NK-92 (cell line): Measurements from ENCODE around the gene RNF182.
"Not testable (repeated sequence)": the region's sequence is repeated elsewhere in the genome, so short reads cannot be mapped to it uniquely, and the experiment has no call there.

Experiments
- DNase-seq: peaks from one replicate; lab custom pipeline; 2025; ENCODE audit not compliant: unreplicated experiment; lab: John Stamatoyannopoulos, UW

RNF182 gene, protein sequence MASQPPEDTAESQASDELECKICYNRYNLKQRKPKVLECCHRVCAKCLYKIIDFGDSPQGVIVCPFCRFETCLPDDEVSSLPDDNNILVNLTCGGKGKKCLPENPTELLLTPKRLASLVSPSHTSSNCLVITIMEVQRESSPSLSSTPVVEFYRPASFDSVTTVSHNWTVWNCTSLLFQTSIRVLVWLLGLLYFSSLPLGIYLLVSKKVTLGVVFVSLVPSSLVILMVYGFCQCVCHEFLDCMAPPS

DNA sequence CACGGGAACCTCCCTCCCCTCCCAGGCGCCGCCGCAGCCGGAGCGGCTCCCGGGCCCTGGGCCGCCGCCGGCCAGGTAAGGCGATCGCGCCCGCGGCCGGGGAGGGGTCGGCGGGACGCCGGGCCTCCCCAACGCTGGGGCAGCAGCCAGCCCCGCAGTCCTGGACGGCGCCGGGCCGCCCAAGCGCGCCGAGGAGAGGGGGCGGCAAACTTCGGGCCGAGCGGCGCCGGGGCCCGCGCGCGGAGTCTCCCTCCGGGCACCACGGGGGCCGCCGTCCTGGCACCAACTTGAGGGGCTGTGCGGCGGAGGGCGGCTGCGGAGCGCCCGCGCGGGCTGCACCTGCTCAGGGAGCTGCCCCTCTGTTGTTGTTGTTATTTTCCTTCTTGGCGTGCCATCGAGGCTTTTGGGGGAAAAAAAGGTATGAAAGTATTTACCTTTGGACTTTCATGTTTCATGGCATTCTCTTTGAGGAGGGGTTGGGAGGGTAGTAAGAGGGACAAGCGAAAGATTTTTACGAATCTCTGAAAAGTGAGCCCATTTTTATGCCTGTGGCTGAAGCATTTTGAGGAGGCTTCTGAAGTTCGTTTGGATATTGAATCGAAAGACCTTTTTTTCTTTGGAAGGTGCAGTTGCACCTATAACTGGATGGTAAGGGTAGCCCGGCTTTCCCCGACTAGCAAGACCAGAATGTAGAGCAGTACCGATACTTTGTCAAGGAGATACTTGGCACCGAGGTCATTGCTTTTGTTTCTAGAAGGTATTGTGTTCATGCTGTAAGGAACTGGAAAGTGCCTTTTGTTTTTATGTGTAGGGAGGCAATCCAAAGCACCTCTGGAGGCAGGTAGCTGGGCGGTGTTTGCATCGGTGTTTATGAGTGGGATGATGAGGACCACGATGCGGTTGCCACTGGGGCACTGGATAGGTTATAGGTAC, at the start of gene RNF182:
TSS of gene RNF182 (plus strand) at position 4 of the 933 bp plus-strand sequence. CDS start 52,168 bp downstream, outside the sequence.
- DNase-seq = no peak

DNA sequence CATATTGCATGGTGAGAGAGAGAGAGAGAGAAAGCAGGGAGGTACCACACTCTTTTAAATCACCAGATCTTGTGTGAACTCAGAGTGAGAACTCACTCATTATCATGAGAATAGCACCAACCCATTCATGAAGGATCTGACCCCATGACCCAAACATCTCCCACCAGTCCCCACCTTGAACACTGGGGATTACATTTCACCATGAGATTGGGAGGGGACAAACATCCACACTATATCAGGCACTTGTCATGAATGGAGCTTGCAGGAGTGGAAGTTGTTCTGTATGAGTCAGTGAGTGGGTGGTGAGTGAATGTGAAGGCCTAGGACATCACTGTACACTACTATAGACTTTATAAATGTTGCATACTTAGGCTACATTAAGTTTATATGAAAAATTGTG, 47.7 kb upstream of the RNF182 start:
- no peak for DNase-seq

- DNase-seq = not testable (repeated sequence)
Measured at GRCh38 chr6:13880061-13880663, 44.6 kb upstream of the RNF182 start.

DNA sequence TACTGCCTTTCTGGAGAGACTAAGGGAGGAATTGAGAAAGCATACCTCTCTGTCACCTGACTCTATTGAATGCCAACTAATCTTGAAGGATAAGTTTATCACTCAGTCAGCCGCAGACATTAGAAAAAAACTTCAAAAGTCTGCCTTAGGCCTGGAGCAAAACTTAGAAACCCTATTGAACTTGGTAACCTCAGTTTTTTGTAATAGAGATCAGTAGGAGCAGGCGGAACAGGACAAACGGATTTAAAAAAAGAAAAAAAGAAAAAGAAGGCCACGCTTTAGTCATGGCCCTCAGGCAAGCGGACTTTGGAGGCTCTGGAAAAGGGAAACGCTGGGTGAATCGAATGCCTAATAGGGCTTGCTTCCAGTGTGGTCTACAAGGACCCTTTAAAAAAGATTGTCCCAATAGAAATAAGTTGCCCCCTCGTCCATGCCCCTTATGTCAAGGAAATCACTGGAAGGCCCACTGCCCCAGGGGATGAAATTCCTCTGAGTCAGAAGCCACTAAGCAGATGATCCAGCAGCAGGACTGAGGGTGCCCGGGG, 43.1 kb upstream of the RNF182 start:
- DNase-seq = no peak

DNA sequence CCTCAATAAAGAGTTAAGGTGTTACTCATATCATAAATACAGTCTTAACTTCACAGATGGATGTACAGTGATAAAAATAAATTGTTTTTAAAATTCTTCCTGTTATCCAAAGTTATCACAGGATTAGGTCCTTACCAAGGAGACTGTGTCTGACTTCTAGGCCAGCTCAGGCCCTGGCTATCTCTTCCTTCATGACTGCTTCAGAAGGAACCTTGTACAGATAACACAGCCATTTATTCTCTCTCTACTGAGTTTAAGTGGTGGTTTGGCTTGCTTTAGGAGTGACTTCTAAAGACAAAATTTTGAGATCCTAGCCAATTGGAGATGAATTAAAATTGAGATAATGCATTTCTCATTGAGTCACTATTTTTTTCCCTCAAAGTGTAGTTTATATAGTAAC, 40.8 kb upstream of the RNF182 start:
- no peak for DNase-seq

- no peak for DNase-seq
Measured at GRCh38 chr6:13884397-13884796, 40.4 kb upstream of the RNF182 start.

DNA sequence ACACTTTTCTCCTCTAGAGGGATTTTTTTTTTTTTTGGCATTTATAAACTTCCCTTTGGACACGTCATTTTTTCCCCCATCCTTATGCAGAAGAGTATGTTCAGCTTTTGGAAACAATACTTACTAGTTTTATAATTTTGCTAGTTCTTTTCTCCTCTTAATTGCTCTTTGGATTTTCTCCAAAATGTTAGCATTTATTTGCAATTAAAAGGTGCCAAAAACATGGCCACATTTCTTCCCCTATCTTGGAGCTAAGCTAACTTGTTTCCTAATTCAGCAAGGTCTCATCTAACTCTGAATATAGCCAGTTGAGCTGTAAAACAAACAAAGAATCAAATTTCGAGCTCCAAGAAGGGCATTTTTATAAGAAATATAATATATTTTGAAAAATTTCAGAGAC, 39.2 kb upstream of the RNF182 start:
- no peak for DNase-seq

DNA sequence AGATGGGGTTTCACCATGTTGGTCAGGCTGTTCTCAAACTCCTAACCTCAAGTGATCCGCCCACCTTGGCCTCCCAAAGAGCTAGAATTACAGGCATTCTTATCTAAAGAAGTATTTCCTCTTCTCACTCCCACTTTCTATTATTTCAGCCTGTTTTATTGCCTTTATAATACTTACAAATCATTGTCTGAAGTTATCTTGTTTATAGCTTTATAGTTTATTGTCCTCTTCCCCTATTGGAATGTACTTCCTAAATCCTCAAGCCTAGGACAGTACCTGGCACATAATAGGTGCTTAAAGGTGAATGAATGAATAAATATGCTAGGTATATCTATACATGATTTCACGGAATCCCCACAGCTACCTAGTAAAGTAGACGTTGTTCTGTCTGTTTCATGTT, 37.8 kb upstream of the RNF182 start:
- no peak for DNase-seq

- DNase-seq = no peak
Measured at GRCh38 chr6:13892017-13892645, 32.6 kb upstream of the RNF182 start.

DNA sequence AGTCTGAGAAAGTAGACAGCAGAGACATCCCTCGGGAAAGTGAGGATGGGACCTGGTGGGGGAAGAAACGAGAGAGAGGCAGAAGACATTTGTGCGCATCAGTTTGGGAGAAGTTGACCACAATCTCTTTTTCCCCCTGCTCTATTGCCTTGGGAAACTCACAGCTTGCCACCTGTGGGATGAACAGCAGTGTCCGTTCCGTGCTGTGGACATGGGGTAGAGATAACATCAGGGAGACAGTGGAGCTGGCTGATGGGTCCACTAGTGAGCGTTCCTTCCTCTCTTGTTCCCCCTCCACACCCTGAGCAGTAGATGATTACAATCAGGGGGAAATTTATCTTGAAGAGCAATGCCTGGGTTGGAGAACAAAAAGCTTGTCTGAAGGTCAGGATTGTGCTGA, 21.8 kb upstream of the RNF182 start:
- no peak for DNase-seq

DNA sequence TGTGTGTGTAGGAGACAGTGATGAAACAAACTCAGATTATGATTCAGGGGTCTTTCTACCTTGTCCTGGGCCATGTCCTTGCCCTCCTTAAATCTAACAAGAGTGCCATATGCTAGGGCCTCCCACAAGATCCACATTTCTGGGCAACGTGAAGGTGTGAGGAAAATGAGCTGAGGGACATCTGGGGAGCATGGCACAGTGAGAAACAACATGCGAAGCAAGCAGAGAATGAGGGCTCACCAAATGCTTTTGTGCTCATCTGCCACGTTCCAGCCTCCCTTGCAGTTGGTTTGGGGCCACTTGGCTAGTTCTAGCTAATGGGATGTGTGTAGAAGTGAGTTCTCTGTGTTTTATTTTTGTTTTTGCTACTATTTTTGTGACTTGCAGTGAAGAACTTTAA, 21.4 kb upstream of the RNF182 start:
- DNase-seq = no peak

DNA sequence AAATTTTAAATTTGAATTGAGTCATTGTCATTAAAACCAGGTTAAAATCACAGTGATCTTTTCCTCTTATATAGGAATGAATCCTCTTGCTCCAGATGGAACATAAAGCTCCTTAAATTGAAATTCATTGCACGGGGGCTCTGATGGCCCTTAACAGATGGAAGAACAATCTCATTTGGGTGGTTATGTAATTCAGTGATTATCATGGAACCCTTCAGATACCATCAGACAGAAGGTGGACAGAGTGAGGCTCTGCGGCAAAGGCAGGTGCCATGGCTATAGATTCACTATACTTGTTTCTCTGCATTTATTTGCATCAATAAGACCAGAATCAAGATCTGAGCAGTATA, 17.8 kb upstream of the RNF182 start:
- DNase-seq = no peak

DNA sequence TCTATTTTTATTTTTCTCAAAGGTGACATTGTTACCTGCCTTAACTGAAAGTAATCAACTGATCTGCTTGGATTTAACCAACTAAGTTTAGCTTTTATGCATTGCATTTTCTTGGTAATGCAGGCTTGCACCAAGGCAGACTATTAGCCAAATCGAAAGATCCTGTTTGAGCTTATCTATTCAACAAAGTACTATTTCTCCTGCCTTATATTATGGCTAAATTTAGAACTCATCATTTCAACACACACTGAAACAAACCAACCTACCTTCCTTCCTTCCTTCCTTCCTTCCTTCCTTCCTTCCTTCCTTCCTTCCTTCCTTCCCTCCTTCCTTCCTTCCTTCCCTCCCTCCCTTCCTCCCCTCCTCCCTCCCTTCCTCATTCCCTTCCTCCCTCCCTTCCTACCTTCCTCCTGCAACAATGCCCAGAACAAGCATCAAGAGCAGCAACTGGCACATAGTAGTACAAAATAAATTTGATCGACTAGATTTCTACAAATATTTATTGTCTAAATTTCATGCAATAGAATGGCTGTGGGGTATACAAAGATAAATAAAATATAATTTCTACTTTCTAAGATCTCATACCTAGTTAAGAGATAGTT, 17.0 kb upstream of the RNF182 start:
- no peak for DNase-seq

GRCh38 chr6:13908955-13909381, 15.8 kb upstream of the RNF182 start:
- no peak for DNase-seq

- no peak for DNase-seq
Measured at GRCh38 chr6:13910443-13910842, 14.3 kb upstream of the RNF182 start.

DNA sequence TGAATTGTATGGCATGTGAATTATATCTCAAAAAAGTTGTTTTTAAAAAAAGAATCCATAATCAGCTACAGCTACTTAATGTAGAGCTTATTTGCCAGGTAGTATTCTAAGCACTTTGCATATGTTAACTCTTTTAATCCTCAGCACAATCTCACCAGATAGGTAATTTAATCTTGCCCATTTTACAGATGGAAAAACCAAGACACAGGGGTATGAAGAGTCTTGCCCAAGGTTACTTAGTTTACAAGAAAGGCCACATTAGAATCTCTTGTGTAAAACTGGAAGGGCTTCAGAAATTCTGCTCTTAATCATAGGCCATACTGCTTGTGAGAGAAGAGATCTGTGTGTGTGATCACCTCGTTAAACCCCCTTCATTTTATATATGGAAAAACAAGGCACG, 13.4 kb upstream of the RNF182 start:
- no peak for DNase-seq

- DNase-seq = no peak
Measured at GRCh38 chr6:13913226-13914001, 11.3 kb upstream of the RNF182 start.

- no peak for DNase-seq
Measured at GRCh38 chr6:13914351-13914750, 10.4 kb upstream of the RNF182 start.

GRCh38 chr6:13915561-13916229, 9.1 kb upstream of the RNF182 start:
- DNase-seq = no peak
